ENCODE results near the gene DDX4.

DNA sequence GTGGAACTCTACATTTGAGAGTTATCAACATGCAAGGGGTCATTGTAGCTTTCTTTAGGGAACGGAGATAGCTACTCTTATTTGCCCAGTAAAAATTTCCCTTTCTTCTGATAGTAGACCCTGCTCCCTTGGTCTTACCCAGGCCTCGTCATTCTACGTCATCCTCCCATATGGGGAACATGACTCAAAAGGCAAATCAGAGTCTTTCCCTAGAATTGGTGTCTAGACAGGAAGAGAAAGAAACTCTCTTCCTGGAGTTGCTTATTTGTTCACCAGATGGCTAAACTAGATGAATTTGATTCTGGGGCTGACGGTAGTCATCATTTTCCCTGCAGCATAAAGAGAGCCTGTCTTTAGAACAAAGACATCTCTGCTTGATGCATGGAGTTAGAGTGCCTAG is 13.6 kb upstream of the DDX4 start:
- TF ChIP-seq, protein P1, sequence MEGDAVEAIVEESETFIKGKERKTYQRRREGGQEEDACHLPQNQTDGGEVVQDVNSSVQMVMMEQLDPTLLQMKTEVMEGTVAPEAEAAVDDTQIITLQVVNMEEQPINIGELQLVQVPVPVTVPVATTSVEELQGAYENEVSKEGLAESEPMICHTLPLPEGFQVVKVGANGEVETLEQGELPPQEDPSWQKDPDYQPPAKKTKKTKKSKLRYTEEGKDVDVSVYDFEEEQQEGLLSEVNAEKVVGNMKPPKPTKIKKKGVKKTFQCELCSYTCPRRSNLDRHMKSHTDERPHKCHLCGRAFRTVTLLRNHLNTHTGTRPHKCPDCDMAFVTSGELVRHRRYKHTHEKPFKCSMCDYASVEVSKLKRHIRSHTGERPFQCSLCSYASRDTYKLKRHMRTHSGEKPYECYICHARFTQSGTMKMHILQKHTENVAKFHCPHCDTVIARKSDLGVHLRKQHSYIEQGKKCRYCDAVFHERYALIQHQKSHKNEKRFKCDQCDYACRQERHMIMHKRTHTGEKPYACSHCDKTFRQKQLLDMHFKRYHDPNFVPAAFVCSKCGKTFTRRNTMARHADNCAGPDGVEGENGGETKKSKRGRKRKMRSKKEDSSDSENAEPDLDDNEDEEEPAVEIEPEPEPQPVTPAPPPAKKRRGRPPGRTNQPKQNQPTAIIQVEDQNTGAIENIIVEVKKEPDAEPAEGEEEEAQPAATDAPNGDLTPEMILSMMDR (IDR thresholded peaks at IDR 0.05) = no peak
- TF ChIP-seq POLR2A (IDR thresholded peaks at IDR 0.05) = no peak

Measured in adrenal gland (tissue), 5 donors.